Measurements from ENCODE around the gene MPP3.

MPP3 gene

GRCh38 chr17:43810823-43811222 lies 22.1 kb downstream of the MPP3 start:
- Histone ChIP-seq H3K9me3 (ENCODE audit: control insufficient read depth, insufficient read depth, low read depth, low read length) (no peaks in the 10 kb centered on the region), H3K4me3 (ENCODE audit: low read depth, low read length) (no peak overlapping the region), H3K4me1 (ENCODE audit: control insufficient read depth, insufficient read depth, low read length) (no peaks in the 10 kb centered on the region), H3K36me3 (ENCODE audit: control insufficient read depth in 2 of 2, insufficient read depth in 1 of 2, low read length in 2 of 2) (peaks cover 18 to 61% of the 10 kb centered on the region in 2 experiments), H3K27ac (ENCODE audit: extremely low read depth, low read depth, low read length) (no peak overlapping the region)
- TF ChIP-seq ZNF211 (tag by site-specific recombination; IDR thresholded peaks at IDR 0.05; ENCODE audit: low read depth) (no peak), ZBTB8A (tag by site-specific recombination; IDR thresholded peaks at IDR 0.05) (no peak), ZNF580 (tag by site-specific recombination; IDR thresholded peaks at IDR 0.05) (no peak), SALL2 (tag by site-specific recombination; IDR thresholded peaks at IDR 0.05; ENCODE audit: borderline replicate concordance) (no peak), RBAK (tag by site-specific recombination; IDR thresholded peaks at IDR 0.05) (no peak), ZNF670 (tag by site-specific recombination; IDR thresholded peaks at IDR 0.05; ENCODE audit: low read depth) (no peak), ZNF341 (tag by site-specific recombination; IDR thresholded peaks at IDR 0.05; ENCODE audit: low read depth) (no peak), YY2 (tag by site-specific recombination; IDR thresholded peaks at IDR 0.05) (no peak), PRDM6 (tag by site-specific recombination; IDR thresholded peaks at IDR 0.05) (no peak), ZNF561 (tag by site-specific recombination; IDR thresholded peaks at IDR 0.05; ENCODE audit: borderline replicate concordance) (no peak), SP7 (tag by site-specific recombination; IDR thresholded peaks at IDR 0.05) (no peak)
- TF ChIP-seq, protein P1, sequence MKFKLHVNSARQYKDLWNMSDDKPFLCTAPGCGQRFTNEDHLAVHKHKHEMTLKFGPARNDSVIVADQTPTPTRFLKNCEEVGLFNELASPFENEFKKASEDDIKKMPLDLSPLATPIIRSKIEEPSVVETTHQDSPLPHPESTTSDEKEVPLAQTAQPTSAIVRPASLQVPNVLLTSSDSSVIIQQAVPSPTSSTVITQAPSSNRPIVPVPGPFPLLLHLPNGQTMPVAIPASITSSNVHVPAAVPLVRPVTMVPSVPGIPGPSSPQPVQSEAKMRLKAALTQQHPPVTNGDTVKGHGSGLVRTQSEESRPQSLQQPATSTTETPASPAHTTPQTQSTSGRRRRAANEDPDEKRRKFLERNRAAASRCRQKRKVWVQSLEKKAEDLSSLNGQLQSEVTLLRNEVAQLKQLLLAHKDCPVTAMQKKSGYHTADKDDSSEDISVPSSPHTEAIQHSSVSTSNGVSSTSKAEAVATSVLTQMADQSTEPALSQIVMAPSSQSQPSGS (tag by site-specific recombination; IDR thresholded peaks at IDR 0.05; ENCODE audit: low read depth): no peak
- POLR2A ChIA-PET: no interaction called here
- CTCF ChIA-PET: interaction anchor here (0.6 to 2.0 kb wide), 5 partner anchors 11 to 67 kb away, joined by 3 to 10 read pairs (median 3); no protein-coding TSS in a partner anchor

DNA sequence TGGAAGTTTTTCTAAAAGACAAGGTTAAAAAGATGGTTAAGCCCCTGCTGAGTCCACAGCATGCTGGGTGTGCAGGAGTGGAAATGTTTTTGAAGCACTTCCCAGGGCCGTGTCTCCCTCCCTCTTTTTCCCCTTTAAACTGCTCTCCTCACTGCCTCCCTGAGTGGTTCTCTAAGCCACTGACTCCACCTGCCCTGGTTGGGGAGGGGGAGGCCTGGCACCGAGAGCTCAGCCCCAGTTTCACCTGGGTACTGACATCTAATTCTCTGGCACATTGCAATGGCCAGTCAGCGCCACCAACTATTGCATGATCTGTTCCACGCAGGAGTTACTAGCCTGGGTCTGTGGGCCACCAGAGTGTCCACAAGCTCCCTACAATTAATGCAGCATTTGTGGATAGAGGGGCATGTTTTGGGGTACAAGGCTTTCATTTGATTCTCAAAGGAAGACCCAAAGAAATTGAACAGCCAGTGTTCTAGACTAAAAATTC lies 22.7 kb downstream of the MPP3 start:
- Histone ChIP-seq H3K4me3 (ENCODE audit: low read depth, low read length) (no peak overlapping the region), H3K4me1 (ENCODE audit: control insufficient read depth, insufficient read depth, low read length) (no peaks in the 10 kb centered on the region), H3K36me3 (ENCODE audit: control insufficient read depth in 2 of 2, insufficient read depth in 1 of 2, low read length in 2 of 2) (peaks cover 18 to 57% of the 10 kb centered on the region in 2 experiments), H3K9me3 (ENCODE audit: control insufficient read depth, insufficient read depth, low read depth, low read length) (no peaks in the 10 kb centered on the region), H3K27ac (ENCODE audit: extremely low read depth, low read depth, low read length) (no peak overlapping the region)
- ChIA-PET CTCF (interaction anchor here (0.6 to 2.0 kb wide), 6 partner anchors 16 to 68 kb away, joined by 3 to 10 read pairs (median 4); no protein-coding TSS in a partner anchor), POLR2A (no interaction called here)
- TF ChIP-seq GLI2 (tag by site-specific recombination; IDR thresholded peaks at IDR 0.05; ENCODE audit: borderline replicate concordance, low read depth): no peak
- peak; percentile 27; the same call in 1 of the 2 replicates for TF ChIP-seq ZNF341 (tag by site-specific recombination; IDR thresholded peaks at IDR 0.05; ENCODE audit: low read depth)
- no peak for TF ChIP-seq SCRT1 (tag by site-specific recombination; IDR thresholded peaks at IDR 0.05; ENCODE audit: borderline replicate concordance)
- no peak for TF ChIP-seq ZNF292 (tag by site-specific recombination; IDR thresholded peaks at IDR 0.05; ENCODE audit: borderline replicate concordance, low read depth)
- TF ChIP-seq PRDM4 (tag by site-specific recombination; IDR thresholded peaks at IDR 0.05): no peak
